HTERT RPE-1 (cell line): Measurements from ENCODE around the gene FRS2.
"Not testable (repeated sequence)": the region's sequence is repeated elsewhere in the genome, so short reads cannot be mapped to it uniquely, and the experiment has no call there.

ENCODE experiments used
- in situ Hi-C: fragments of 300-500 bp; cut with MboI; formaldehyde crosslinking; loops from 4 replicates; pipeline ENCODE4 v1.14.3; 2020; ENCODE audit warnings: low sequenced_read_pairs

Gene FRS2

DNA sequence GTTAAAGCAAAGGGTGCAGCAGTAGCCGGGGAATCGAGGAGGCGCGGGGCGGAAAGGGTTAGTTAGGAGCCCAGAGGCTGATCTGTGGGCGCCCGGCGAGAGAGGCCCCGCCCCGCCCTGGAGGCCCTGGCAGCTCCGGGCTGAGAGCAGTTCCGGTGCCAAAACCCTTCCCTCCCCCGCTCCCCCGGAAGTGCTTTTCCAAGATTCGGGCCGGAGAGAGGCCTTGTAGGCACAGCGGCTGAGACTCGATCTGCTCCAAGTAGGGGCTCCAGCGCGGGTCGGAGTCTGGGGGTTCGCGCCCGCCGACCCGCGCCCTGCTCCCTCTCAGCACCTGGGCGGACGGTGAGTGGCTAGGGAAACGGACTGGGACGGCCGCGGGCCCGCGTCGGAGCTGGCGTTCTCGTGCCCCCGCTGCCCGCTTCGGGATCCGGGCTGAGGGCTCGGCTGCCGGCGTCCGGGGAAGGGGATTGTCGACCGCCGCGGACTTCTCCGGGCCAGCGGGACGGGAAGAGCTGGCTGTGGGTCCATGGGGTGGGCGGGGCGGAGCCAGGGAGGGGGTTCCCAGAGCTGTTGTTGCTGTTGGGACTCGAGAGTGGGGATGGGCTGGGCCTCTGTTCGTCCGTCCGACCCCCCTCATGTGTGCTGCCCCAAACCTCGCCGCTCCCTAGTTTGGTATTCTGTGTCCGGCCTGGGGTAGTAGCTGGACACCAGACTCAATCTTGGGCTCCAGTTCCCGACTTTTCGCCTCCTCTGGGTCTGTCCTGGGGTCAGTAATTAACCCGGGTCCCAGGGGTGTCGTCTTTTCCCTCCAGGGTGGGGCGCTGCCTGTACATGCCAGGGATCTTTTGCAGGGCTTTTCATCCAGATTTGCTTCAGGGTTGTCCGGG lies at the start of gene FRS2:
FRS2 (plus strand) TSS at position 200 of the 887 bp plus-strand sequence. CDS start 98,643 bp downstream, outside the sequence.
- in situ Hi-C loops = no loop called here

- in situ Hi-C loops = no loop called here
Observed at GRCh38 chr12:69421548-69421947, 48.6 kb upstream of the FRS2 start.

DNA sequence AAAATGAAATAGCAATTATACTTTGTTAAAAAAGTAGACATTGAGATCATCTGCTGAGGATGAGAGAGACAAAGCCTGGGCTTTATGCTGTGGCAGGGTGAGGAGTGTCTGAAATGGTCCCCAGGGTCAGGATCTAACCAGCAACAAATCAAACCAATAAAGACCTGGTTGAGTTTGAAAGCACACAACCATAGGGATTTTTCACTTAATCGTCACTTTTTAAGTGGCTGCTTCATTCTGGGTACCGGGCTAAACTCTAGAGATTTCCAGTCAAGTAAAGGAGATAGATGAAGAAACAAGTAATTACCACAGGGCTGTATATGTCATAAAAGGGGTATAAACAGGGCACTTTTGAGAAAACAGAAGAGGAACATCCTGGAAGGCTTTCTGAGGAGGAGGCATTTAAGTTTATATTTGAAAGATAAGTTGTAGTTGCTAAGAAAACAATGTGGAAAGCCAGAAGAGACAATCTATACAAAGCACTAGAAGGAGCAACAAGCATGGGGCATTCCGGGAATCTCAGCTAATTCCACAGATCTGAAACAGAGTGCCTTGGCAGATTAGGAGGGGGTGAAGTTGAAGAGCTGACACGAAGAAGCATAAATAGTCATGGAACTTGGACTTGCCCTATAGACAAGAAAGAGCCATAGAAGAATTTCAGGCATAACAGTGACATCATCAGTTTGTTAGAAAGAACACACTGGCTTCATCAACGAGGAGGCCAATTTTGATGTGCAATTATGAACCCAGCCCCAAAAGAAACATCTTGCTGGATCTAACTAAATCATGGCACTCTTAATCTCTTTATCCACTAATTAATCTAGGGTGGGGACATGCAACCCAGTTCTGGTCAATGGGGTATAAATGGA lies 46.9 kb upstream of the FRS2 start:
- in situ Hi-C loops = no loop called here

GRCh38 chr12:69425417-69425816 lies 44.8 kb upstream of the FRS2 start:
- in situ Hi-C loops = no loop called here

GRCh38 chr12:69428351-69429073 lies 41.7 kb upstream of the FRS2 start:
- in situ Hi-C loops = no loop called here

GRCh38 chr12:69430942-69431590 lies 39.1 kb upstream of the FRS2 start:
- in situ Hi-C loops = no loop called here

GRCh38 chr12:69431591-69432222 lies 38.5 kb upstream of the FRS2 start:
- in situ Hi-C loops = no loop called here

- in situ Hi-C loops = no loop called here
Observed at GRCh38 chr12:69433653-69434052, 36.5 kb upstream of the FRS2 start.

DNA sequence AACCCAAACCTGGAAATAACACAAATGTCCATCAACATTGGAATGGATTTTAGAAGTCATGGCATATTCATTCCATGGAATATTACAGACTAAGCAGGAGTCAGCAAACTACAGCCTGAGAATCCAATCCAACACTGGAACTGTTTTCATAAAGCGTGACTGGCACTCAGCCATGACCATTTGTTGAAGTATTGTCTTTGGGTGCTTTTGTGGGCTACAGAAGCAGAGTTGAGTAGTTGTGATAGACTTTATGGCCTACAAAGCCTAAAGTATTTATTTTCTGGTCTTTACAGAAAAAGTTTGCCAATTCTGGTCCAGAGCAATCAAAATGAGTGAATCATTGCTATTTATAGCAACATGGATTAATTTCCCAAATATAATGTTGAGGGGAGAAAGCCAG lies 34.5 kb upstream of the FRS2 start:
- in situ Hi-C loops = no loop called here

DNA sequence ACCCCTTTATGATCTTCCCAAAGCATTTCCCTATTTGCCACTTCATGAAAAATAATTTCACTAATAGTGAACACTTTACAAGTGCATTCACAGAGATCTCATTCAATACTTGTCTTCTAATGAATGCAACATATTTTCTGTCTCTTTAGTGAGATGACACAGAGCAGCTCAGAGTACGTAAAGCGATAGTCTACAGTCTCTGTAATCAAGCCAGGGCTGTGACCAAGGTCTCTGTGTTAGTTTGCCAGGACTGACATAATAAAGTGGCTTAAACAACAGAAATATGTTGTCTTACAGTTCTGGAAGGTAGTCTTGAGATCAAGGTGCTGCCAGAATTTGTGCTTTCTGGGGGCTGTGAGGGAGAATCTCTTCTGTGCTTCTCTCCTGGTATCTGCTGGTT lies 33.1 kb upstream of the FRS2 start:
- in situ Hi-C loops = no loop called here

DNA sequence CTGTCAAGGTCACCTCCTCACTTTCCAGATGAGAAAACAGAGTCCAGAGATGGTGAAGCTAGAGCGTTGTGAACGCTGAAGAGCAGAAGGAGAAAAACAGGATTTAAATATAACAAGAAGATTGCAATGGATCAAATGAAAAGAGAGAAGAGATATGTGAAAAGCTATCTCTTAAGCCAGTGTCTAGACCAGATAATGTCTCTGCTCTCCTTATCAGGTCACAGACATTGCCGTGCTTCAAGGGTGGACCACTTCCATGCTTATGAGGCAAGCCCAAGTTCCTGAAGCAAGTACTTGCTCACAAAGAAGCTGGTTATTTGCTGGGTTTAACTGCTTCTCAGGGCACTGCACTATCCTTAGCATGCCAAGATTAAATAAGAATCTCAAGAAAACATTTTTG lies 31.6 kb upstream of the FRS2 start:
- in situ Hi-C loops = no loop called here

DNA sequence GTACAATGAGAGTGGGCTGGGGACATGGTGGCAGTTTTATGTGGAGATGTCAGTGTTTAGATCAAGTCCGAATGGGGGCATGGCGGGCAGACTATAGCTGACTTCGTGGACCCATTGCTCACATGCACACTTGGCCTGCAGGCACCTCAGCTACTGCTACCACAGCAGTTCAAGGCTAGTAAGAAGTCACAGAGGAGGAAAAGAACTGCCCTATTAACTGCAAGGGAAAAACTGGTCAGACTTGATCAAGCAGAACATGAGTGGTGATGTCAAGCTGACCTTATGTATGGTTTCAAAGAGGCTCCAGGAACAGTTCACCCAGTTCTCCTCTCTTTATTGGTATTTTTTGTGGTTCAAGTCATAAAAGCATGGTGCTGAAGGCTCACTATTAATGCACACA lies 30.2 kb upstream of the FRS2 start:
- in situ Hi-C loops = no loop called here

- in situ Hi-C loops = no loop called here
Observed at GRCh38 chr12:69440886-69441285, 29.3 kb upstream of the FRS2 start.

DNA sequence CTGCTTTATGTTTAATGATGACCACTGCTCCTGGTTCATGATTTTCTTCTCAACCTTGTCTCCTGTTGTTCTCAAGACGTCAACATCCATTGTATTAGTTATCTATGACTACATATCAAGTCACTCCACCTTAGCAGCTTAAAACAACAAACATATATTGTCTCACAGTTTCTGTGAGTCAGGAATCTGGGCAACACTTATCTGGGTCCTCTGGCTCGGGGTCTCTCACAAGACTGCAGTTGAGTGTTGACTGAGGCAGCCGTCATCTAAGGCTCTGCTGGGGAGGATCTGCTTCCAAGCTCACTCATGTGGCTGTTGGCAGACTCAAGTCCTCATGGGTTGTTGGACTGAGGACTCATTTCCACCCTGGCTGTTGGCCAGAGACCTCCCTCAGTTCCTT lies 27.3 kb upstream of the FRS2 start:
- in situ Hi-C loops = no loop called here

DNA sequence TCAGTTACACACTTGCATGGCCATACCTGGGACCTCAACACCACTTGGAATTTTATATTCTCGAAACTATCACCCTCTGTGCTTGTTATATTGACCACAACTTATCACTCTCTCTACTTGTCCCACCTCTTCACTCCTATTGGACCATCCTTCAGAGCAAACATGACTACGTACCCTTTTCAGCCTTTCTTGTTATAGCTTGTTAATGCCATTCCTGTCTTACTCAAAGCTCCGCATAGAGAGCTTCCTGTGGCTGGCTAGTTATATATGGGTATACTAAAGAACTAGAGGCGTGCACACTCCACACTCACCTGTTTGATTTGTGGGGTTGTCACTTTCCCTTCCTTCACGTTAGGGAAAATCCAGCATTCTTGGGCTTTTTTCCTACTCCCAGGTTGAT lies 26.3 kb upstream of the FRS2 start:
- in situ Hi-C loops = no loop called here

DNA sequence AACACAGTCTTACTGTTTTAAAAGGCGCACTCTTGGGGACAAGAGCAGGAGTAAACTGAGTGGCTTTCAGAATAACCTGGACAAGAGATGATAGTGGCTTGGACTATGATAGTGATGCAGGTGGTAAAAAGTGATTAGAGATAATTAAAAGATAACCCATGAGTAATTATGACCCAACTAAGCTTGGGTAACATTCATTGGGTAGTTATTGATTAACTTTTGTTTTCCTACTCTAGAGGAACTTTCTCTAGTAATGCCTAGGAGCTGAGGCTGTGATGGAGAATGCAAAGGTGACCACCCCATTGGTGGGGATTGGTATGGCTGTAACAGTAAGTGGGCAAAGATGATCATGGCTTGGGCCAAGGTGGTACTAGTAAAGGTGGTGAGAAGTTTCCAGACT lies 22.3 kb upstream of the FRS2 start:
- in situ Hi-C loops = no loop called here

- in situ Hi-C loops = not testable (repeated sequence)
Observed at GRCh38 chr12:69452598-69453132, 17.5 kb upstream of the FRS2 start.

DNA sequence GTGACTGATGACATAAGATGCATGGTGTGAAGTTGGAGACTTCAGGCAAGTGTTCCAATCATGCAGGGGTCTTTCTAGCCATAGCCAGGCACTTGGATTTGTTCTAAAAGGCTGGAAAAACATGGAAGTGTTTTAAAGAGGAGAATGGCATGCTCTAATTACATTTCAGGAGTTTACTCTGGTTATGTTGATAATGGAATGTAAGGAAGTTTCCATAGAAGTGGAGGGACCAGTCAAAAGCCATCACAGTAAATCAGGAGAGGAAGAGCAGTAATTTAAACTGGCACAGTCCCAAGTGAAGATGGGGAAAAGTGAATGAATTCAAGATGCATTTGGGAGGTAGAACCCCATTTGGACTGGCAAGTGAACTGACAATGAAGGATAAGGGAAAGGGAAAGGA lies 13.9 kb upstream of the FRS2 start:
- in situ Hi-C loops = no loop called here

GRCh38 chr12:69457433-69457832 lies 12.8 kb upstream of the FRS2 start:
- in situ Hi-C loops = no loop called here

- in situ Hi-C loops = no loop called here
Observed at GRCh38 chr12:69459477-69459876, 10.7 kb upstream of the FRS2 start.
